ENCODE results near the gene INPP5A.

DNA sequence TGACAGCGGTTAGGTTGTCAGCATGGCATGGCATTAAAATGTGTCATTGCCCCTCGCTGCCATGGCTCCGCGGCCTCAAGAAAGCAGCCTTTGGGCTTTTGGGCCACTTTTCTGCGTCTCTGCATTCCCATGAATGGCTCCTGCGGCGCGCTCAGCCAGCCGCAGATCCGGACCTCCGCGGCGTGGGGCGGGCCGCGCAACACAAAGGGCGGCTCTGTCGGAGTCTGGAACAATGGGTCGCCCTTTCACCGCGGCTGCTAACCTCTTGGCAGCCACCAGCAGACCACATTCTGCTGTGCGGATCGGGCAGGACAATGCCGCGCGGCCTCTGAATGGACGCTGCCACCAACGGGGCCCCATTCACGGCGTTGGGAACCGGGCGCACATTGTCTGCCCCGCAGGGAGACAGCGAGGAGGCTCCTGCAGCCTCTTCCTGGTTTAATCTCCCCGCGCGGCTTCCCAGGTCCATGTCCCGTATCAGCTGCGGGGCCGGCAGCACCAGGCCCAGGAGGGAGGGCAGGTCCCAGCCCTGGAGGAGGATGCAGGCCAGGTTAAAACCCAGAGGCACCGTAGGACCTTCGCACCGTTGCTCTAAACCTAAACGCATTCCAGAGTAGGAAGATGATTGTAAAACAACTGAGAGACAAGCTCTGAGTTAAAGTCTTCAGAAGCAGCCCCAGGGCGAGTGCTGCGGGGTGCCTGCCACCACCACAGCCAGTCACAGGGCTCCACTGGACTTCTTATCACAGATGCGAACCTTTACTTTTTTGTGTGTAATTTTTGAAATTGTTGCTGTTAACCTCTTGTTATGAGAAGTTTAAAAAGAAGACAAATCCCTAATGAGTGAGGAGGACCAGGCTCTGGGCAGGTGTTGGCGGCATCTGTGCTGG is 176.8 kb downstream of the INPP5A start:
- no peak for TF ChIP-seq TCF7L2 (IDR thresholded peaks at IDR 0.05; ENCODE audit: borderline replicate concordance, extremely low read depth, insufficient read depth, insufficient read length)
- no peak for TF ChIP-seq CTCF (IDR thresholded peaks at IDR 0.05 in 2 of 3, conservative IDR thresholded peaks at IDR 0.05 in 1 of 3; ENCODE audit: borderline replicate concordance in 1 of 3, insufficient read depth in 1 of 3, low read depth in 2 of 3, low read length in 2 of 3)
- no peak for TF ChIP-seq POLR2AphosphoS5 (IDR thresholded peaks at IDR 0.05; ENCODE audit: low read depth, low read length)
- TF ChIP-seq CEBPB (IDR thresholded peaks at IDR 0.05; ENCODE audit: low read depth): no peak
- no peak for TF ChIP-seq POLR2A (IDR thresholded peaks at IDR 0.05; ENCODE audit: borderline replicate concordance, extremely low read depth, insufficient read depth, insufficient read length)
- no peak for TF ChIP-seq ZFX (IDR thresholded peaks at IDR 0.05)
